ENCODE measurements around the gene TOR1AIP2. TPM values are rescaled to one million over a fixed set of nuclear protein-coding genes. Genes with fewer than 3 reads are reported as not detected.
"Not testable (repeated sequence)": the region's sequence is repeated elsewhere in the genome, so short reads cannot be mapped to it uniquely, and the experiment has no call there.

The TOR1AIP2 gene
- total RNA-seq, 1 donor from 2014 or later, result 71.1 TPM

GRCh38 chr1:179805291-179806195 is 72.1 kb downstream of the TOR1AIP2 start:
- TF ChIP-seq, protein P1, sequence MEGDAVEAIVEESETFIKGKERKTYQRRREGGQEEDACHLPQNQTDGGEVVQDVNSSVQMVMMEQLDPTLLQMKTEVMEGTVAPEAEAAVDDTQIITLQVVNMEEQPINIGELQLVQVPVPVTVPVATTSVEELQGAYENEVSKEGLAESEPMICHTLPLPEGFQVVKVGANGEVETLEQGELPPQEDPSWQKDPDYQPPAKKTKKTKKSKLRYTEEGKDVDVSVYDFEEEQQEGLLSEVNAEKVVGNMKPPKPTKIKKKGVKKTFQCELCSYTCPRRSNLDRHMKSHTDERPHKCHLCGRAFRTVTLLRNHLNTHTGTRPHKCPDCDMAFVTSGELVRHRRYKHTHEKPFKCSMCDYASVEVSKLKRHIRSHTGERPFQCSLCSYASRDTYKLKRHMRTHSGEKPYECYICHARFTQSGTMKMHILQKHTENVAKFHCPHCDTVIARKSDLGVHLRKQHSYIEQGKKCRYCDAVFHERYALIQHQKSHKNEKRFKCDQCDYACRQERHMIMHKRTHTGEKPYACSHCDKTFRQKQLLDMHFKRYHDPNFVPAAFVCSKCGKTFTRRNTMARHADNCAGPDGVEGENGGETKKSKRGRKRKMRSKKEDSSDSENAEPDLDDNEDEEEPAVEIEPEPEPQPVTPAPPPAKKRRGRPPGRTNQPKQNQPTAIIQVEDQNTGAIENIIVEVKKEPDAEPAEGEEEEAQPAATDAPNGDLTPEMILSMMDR (IDR thresholded peaks at IDR 0.05; ENCODE audit: unreplicated experiment), result no peak
- DNase-seq (ENCODE audit: low spot score), result no peak
- no peaks in the 10 kb centered on the region for H3K36me3 Mint-ChIP-seq (ENCODE audit: low read depth, unreplicated experiment)
- H3K4me1 Mint-ChIP-seq (ENCODE audit: unreplicated experiment), result no peaks in the 10 kb centered on the region
- peaks cover 12% of the 10 kb centered on the region for H3K27me3 Mint-ChIP-seq (ENCODE audit: unreplicated experiment)
- no peaks in the 10 kb centered on the region for H3K9me3 Mint-ChIP-seq (ENCODE audit: unreplicated experiment)
- no peak overlapping the region for H3K4me3 Mint-ChIP-seq (ENCODE audit: unreplicated experiment)
- H3K27ac Mint-ChIP-seq (ENCODE audit: unreplicated experiment), result no peak overlapping the region

- not testable (repeated sequence) for H3K36me3 Mint-ChIP-seq (ENCODE audit: low read depth, unreplicated experiment); H3K27ac Mint-ChIP-seq (ENCODE audit: unreplicated experiment); H3K4me3 Mint-ChIP-seq (ENCODE audit: unreplicated experiment); H3K4me1 Mint-ChIP-seq (ENCODE audit: unreplicated experiment); H3K9me3 Mint-ChIP-seq (ENCODE audit: unreplicated experiment); DNase-seq (ENCODE audit: low spot score)
- peaks cover 10% of the 10 kb centered on the region for H3K27me3 Mint-ChIP-seq (ENCODE audit: unreplicated experiment)
Observed at GRCh38 chr1:179804417-179804816, 73.2 kb downstream of the TOR1AIP2 start.

DNA sequence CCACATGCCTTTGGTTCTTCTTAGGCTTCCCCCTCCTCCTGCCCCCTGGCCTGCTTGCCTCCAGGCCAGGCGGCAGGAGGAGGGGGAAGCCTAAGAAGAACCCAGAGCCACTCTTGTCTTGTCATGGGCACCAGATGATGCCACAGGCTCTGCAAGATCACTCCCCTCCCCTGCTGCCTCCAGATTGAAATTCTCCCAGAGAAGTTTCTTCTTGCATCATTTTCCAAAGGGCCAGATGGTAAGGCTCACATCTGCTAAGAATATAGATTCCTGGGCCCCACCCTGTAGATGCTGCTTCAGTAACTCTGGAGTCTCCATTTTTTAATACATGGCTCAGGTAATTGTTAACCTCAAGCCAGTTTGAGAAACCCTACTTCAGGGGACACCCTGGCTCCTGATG is 73.7 kb downstream of the TOR1AIP2 start:
- Mint-ChIP-seq H3K27me3 (ENCODE audit: unreplicated experiment) (peaks cover 10% of the 10 kb centered on the region), H3K36me3 (ENCODE audit: low read depth, unreplicated experiment) (no peaks in the 10 kb centered on the region), H3K27ac (ENCODE audit: unreplicated experiment) (no peak overlapping the region), H3K9me3 (ENCODE audit: unreplicated experiment) (no peaks in the 10 kb centered on the region), H3K4me1 (ENCODE audit: unreplicated experiment) (no peaks in the 10 kb centered on the region), H3K4me3 (ENCODE audit: unreplicated experiment) (no peak overlapping the region)
- TF ChIP-seq, protein P1 (IDR thresholded peaks at IDR 0.05; ENCODE audit: unreplicated experiment), result no peak
- no peak for DNase-seq (ENCODE audit: low spot score)

- H3K4me1 Mint-ChIP-seq (ENCODE audit: unreplicated experiment), result no peaks in the 10 kb centered on the region
- no peaks in the 10 kb centered on the region for H3K9me3 Mint-ChIP-seq (ENCODE audit: unreplicated experiment)
- H3K27me3 Mint-ChIP-seq (ENCODE audit: unreplicated experiment), result peaks cover 10% of the 10 kb centered on the region
- H3K36me3 Mint-ChIP-seq (ENCODE audit: low read depth, unreplicated experiment), result no peaks in the 10 kb centered on the region
- DNase-seq (ENCODE audit: low spot score), result no peak
- H3K4me3 Mint-ChIP-seq (ENCODE audit: unreplicated experiment), result no peak overlapping the region
- H3K27ac Mint-ChIP-seq (ENCODE audit: unreplicated experiment), result no peak overlapping the region
- TF ChIP-seq, protein P1 (IDR thresholded peaks at IDR 0.05; ENCODE audit: unreplicated experiment), result no peak
Observed at GRCh38 chr1:179803104-179803503, 74.5 kb downstream of the TOR1AIP2 start.

DNA sequence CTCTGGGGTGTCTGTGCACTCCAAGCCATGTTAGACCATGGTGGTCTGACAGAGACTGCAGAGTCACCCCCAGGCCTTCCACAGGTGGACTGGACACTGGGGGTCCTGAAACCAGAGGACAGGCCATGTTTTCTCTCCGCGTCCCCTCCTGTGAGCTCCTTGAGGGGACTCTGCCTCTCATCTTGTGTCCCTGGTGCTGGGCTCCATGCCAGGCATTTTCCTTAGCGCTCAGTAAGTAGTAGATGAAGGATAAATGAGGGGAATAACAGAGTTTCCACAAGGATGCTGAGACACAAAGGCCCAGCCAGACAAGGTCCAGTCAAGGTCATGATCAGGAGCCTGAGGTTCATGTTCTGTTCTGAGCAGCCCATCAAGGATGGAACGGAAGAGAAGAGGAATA is 77.1 kb downstream of the TOR1AIP2 start:
- Mint-ChIP-seq H3K27ac (ENCODE audit: unreplicated experiment) (no peak overlapping the region), H3K4me1 (ENCODE audit: unreplicated experiment) (no peaks in the 10 kb centered on the region), H3K4me3 (ENCODE audit: unreplicated experiment) (no peak overlapping the region), H3K9me3 (ENCODE audit: unreplicated experiment) (no peaks in the 10 kb centered on the region), H3K36me3 (ENCODE audit: low read depth, unreplicated experiment) (no peaks in the 10 kb centered on the region), H3K27me3 (ENCODE audit: unreplicated experiment) (peaks cover 6% of the 10 kb centered on the region)
- DNase-seq (ENCODE audit: low spot score), result no peak
- TF ChIP-seq, protein P1 (IDR thresholded peaks at IDR 0.05; ENCODE audit: unreplicated experiment), result no peak
